Stimulated activated naive CD4-positive, alpha-beta T cell (primary cell): ENCODE data around the gene CHST15.

ENCODE experiments used
- DNase-seq, 6 experiments: peaks; one replicate each; lab custom pipeline; 2025; lab: John Stamatoyannopoulos, UW

CHST15 gene

DNA sequence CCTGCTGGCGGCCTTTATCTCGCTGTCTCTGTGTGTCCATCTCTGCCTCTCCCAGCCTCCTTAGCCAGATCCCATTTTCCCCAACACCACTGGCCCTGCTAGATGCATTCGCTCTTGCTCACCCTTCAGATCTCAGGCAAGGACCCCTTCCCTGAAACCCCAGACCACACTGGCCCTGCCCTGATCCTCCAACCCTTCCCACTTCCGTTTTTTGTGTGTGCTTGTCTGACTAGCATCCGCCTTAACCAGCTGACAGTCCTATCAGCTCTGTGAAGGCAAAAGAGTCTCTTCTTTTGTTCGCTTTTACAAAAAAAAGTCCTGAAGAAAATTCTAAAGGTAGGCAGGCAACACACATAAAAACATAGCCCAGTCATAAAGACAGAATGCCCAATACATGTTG is 28.7 kb downstream of the CHST15 start:
- peak in 4 of 6 experiments; percentile 3 to 35 (median 8) for DNase-seq

GRCh38 chr10:124063750-124064603 is 29.4 kb downstream of the CHST15 start:
- peak in 1 of 6 experiments; percentile 3 for DNase-seq

DNA sequence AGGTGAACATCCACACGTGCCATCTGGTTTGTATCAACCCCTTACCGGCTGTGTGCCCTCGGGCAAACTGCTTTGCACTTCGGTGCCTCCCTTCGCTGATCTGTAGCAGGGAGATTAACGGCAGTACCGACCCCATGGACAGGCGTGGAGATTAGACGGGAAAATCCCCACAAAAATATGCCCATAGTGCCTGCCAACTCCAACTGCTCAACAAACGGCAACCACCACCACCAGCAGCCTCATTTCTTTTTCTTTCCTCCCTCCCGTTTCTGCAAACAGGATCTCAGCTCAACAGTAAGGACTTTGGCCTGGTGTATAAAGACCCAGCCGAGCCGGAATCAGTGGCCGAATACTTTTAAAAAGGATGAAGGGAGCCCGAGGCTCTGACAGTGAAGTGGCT is 31.0 kb downstream of the CHST15 start:
- no peak for DNase-seq

- no peak for DNase-seq
Observed at GRCh38 chr10:124061030-124061429, 32.4 kb downstream of the CHST15 start.

DNA sequence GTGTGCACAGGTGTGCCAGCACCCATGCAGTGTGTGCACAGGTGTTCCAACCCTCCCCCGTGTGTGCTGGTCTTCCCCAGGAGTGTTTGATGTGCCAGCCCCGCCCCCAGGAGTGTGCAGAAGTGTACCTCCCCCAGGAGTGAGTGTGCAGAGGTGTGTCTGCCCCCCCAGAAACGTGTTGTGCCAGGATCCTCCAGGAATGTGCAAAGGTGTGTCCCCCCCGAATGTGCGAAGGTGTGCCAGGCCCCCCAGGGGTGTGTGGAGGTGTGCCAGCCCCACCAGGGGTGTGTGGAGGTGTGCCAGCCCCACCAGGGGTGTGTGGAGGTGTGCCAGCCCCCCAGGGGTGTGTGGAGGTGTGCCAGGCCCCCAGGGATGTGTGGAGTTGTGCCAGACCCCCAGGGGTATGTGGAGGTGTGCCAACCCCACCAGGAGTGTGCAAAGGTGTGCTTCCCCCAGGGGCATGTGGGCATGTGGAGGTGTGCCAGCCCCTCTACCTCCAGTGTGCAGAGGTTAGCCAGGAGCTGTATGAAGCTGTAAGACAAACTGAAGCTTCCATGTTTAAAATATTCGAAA is 33.2 kb downstream of the CHST15 start:
- no peak for DNase-seq

DNA sequence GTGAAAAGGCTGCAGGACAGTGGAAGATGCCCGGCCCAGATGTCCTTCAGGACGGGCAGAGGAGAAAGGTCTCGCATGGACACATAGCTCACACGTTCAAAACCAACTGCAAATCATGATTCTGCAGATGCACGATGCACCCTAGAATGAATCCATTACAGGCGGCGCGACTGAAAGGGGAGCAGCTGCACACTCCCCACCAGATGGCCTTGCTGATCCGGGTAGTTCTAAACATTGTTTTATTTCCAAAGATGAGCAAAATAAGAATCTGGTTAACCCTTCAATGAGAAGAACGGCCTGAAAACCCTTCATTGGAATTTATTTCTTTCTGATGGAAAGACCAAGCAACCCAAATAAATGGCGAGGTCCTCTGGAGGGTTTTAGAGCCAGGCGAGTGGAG is 33.8 kb downstream of the CHST15 start:
- DNase-seq, result no peak

- no peak for DNase-seq
Observed at GRCh38 chr10:124058346-124059003, 34.9 kb downstream of the CHST15 start.

GRCh38 chr10:124057601-124058000 is 35.8 kb downstream of the CHST15 start:
- no peak for DNase-seq

DNA sequence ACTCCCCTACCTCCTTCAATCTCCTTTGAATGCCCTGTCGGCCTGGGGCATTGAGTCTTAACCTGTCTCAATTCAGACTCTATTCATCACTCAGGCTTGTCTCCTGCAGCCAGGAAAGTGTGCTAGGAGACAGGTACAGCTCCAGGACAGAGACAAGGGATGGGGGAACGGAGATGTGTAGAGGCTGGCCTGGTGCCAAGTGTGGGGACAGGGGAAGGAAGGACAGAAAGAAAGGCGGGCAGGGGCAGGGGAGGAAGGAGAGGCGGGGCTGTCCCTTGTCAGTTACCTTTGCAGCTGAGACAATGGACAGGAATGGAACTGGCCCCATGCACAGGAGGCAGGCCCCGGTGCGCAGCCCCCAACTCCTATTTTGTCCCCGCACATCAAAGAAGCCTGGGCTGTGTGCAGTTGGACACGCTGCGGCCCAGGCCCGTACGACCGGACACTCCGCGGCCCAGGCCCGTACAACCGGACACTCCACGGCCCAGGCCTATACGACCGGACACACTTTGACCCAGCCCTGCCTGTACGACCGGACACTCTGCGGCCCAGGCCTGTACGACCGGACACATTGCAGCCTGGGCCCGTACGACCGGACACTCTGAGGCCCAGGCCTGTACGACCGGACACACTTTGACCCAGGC is 36.9 kb downstream of the CHST15 start:
- no peak for DNase-seq

GRCh38 chr10:124053971-124054370 is 39.4 kb downstream of the CHST15 start:
- DNase-seq, result no peak

- DNase-seq, result no peak
Observed at GRCh38 chr10:124052561-124052960, 40.8 kb downstream of the CHST15 start.

- DNase-seq, result no peak
Observed at GRCh38 chr10:124050021-124051015, 43.1 kb downstream of the CHST15 start.

- no peak for DNase-seq
Observed at GRCh38 chr10:124049484-124049883, 43.9 kb downstream of the CHST15 start.

- no peak for DNase-seq
Observed at GRCh38 chr10:124048371-124049290, 44.8 kb downstream of the CHST15 start.

GRCh38 chr10:124047427-124048152 is 45.8 kb downstream of the CHST15 start:
- no peak for DNase-seq

- DNase-seq, result no peak
Observed at GRCh38 chr10:124045801-124046355, 47.5 kb downstream of the CHST15 start.

DNA sequence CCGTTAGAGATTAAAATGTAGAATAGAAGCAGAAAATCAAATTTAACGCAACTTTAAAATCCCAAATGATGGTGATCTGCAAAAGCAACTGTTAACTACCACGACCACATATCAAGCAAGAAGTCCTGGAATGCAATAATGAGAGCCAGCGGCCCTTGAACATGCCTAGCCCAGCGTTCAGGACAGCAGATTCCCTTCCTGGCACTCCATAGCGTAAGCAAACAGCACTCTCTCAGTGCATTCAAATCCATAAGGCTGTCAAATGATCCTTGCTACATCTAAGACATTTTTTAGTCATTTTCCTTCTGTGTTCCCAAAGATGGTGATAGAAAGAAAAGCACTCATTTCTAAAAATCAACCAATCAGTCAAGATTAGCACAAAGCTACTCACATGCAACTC is 48.1 kb downstream of the CHST15 start:
- DNase-seq, result no peak

DNA sequence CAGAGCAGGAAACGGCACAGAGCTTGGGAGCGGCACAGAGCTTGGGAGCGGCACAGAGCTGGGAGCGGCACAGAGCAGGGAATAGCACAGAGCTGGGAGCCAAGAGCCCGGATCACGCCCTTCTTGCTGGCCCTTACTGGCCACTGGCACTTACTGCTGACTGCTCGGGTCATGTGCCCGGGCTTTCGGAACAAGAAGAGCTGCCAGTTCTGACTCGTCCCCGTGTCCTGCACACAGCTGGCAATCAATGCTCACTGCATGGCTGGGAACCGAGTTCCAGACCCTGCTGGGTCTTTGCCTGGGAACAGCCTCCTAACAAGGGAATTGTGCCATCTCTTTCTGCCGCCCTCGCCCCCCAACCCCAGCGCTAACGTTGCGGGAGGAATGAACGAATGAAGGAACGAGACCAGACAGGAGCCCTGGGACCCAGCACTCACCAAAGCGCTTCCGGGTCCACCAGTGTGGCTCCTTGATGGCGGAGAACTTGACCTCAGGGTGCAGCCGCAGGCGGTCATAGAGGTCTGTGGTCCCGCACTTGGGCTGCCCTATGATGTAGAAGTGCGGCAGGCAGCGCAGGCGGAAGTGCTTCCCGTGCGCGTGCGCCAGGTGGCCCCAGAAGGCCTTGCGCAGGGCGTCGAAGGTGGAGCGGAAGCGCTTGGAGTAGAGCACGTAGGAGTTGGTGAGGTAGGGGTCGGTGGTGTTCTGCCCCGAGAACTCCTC is 49.1 kb downstream of the CHST15 start:
- DNase-seq, result no peak
